H1 (cell line): ENCODE measurements around the gene HIPK1. TPM values are rescaled to one million over a fixed set of nuclear protein-coding genes. Genes with fewer than 3 reads are reported as not detected.

Source experiments
- TCF12 ChIP-seq: IDR thresholded peaks from 2 replicates; pipeline ENCODE4 v1.6.1; 2011; ENCODE audit warnings: low read depth, mild to moderate bottlenecking, low read length
- polyA plus RNA-seq, 7 experiments: library from polyadenylated mRNA; depleted of rRNA in 3 of 7; stranded (reverse) in 5 of 7; unstranded in 2 of 7; fragments of >200 nt in 5 of 7; fragments of 200-250 nt in 2 of 7; gene quantifications; 1 replicate in 5 of 7; 2 replicates in 1 of 7; 4 replicates in 1 of 7; pipeline versions ENCODE4 v1.2.1 to v1.2.3, GENCODE V29; 2011 to 2013; ENCODE audit warnings: missing spikeins in 2 of 7, mixed read lengths in 2 of 7
- total RNA-seq: library from RNA; stranded (reverse); fragmentation: NEBNext Ultra II Directional; extraction: Animal tissue kit (Norgen Biotek cat#: 25700); gene quantifications from 2 replicates; pipeline ENCODE4 v1.2.1, GENCODE V29; 2021
- TF ChIP-seq, protein P1 (sequence below): IDR thresholded peaks from 2 replicates; pipeline ENCODE4 v1.6.1; 2011; ENCODE audit warnings: low read length, improper control_type of control experiment

The HIPK1 gene
- total and polyA plus RNA-seq, 2 of the 8 experiments (the other 6 are each of a cell fraction or from before 2014, with no cell fraction given) = 46.2 to 64.3 TPM

DNA sequence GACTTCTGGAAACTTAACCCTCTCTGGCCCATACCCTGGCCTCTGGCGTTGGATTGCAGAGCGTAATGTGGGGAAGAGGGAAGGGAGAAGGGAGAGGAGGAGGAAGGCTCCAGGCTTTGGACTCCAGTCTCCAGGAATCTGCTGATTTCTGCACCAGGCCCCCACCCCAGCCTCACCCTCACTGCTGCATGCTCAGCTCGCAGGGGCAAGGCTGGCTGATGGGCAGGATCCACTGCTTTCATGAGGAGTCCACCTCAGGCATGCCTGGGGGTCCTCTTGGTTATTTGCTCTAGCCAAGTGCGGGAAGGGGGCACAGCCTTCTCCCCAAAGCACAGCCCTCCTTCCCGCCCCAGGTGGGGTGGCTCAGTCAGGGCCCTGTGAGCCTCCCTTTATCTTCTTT, 53.8 kb downstream of the HIPK1 start (continued):
- TF ChIP-seq, protein P1, sequence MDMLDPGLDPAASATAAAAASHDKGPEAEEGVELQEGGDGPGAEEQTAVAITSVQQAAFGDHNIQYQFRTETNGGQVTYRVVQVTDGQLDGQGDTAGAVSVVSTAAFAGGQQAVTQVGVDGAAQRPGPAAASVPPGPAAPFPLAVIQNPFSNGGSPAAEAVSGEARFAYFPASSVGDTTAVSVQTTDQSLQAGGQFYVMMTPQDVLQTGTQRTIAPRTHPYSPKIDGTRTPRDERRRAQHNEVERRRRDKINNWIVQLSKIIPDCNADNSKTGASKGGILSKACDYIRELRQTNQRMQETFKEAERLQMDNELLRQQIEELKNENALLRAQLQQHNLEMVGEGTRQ = no peak
- no peak for TF ChIP-seq TCF12
